Activated CD4-positive, alpha-beta T cell treated with anti-CD3 and anti-CD28 coated beads for 1 hour (primary cell): Measurements from ENCODE around the gene CDK14.

Experiments
- DNase-seq: peaks from one replicate; pipeline ENCODE4 v3.0.0-alpha.2; 2020

CDK14 gene

GRCh38 chr7:90972906-90973550, 376.9 kb downstream of the CDK14 start:
- DNase-seq, result no peak

- no peak for DNase-seq
These were observed 380.9 kb downstream of the CDK14 start for GRCh38 chr7:90977056-90977455.

GRCh38 chr7:90980545-90980944, 384.4 kb downstream of the CDK14 start:
- no peak for DNase-seq

- DNase-seq, result no peak
These were observed 386.1 kb downstream of the CDK14 start for GRCh38 chr7:90982228-90982627.

- no peak for DNase-seq
These were observed 388.6 kb downstream of the CDK14 start for GRCh38 chr7:90984692-90985091.

- no peak for DNase-seq
These were observed 392.4 kb downstream of the CDK14 start for GRCh38 chr7:90988516-90988915.

GRCh38 chr7:90988996-90989765, 393.1 kb downstream of the CDK14 start:
- DNase-seq, result no peak

GRCh38 chr7:90994121-90994520, 398.0 kb downstream of the CDK14 start:
- DNase-seq, result no peak

GRCh38 chr7:90994601-90995000, 398.5 kb downstream of the CDK14 start:
- DNase-seq, result no peak

GRCh38 chr7:90995996-90996395, 399.9 kb downstream of the CDK14 start:
- DNase-seq, result no peak

GRCh38 chr7:90999989-91000979, 404.2 kb downstream of the CDK14 start:
- no peak for DNase-seq

- DNase-seq, result no peak
These were observed 408.9 kb downstream of the CDK14 start for GRCh38 chr7:91005024-91005423.

- no peak for DNase-seq
These were observed 409.7 kb downstream of the CDK14 start for GRCh38 chr7:91005841-91006240.

- DNase-seq, result no peak
These were observed 411.2 kb downstream of the CDK14 start for GRCh38 chr7:91007371-91007770.

GRCh38 chr7:91013078-91013477, 417.0 kb downstream of the CDK14 start:
- DNase-seq, result no peak

GRCh38 chr7:91019686-91020385, 423.7 kb downstream of the CDK14 start:
- DNase-seq, result no peak

- DNase-seq, result no peak
These were observed 424.7 kb downstream of the CDK14 start for GRCh38 chr7:91020636-91021385.

- no peak for DNase-seq
These were observed 425.8 kb downstream of the CDK14 start for GRCh38 chr7:91021956-91022355.

- DNase-seq, result no peak
These were observed 429.8 kb downstream of the CDK14 start for GRCh38 chr7:91025906-91026390.

GRCh38 chr7:91029688-91030087, 433.6 kb downstream of the CDK14 start:
- DNase-seq, result no peak

GRCh38 chr7:91030680-91031380, 434.7 kb downstream of the CDK14 start:
- DNase-seq, result no peak
